Measurements from ENCODE around the gene LIPA. TPM values are rescaled to one million over a fixed set of nuclear protein-coding genes. Genes with fewer than 3 reads are reported as not detected.
"Not testable (repeated sequence)": the region's sequence is repeated elsewhere in the genome, so short reads cannot be mapped to it uniquely, and the experiment has no call there.

Gene LIPA
- total RNA-seq, 2 experiments from 2014 or later, result 17.5 to 18.3 TPM

GRCh38 chr10:89216056-89216455 lies 35.5 kb downstream of the LIPA start:
- POLR2A ChIA-PET, result no interaction called here
- CTCF ChIA-PET, result interaction anchor here (0.7 to 1.8 kb wide), 3 partner anchors 186 to 283 kb away, joined by 3 to 12 read pairs (median 3); no protein-coding TSS in a partner anchor

GRCh38 chr10:89215511-89215910 lies 36.1 kb downstream of the LIPA start:
- CTCF ChIA-PET, result interaction anchor here (0.7 to 1.8 kb wide), 3 partner anchors 186 to 282 kb away, joined by 3 to 12 read pairs (median 3); no protein-coding TSS in a partner anchor
- POLR2A ChIA-PET, result interaction anchor here (0.6 kb wide), 1 partner anchor 242 kb away, joined by 4 read pairs; no protein-coding TSS in a partner anchor

GRCh38 chr10:89214566-89215165 lies 36.9 kb downstream of the LIPA start:
- CTCF ChIA-PET, result interaction anchor here (0.7 to 1.8 kb wide), 6 partner anchors 182 to 282 kb away, joined by 3 to 12 read pairs (median 6); no protein-coding TSS in a partner anchor
- POLR2A ChIA-PET, result interaction anchor here (0.6 kb wide), 1 partner anchor 241 kb away, joined by 4 read pairs; no protein-coding TSS in a partner anchor

GRCh38 chr10:89213191-89213808 lies 38.3 kb downstream of the LIPA start:
- ChIA-PET POLR2A (no interaction called here), CTCF (interaction anchor here (1.2 to 1.6 kb wide), 3 partner anchors 181 to 279 kb away, joined by 5 to 9 read pairs (median 6); no protein-coding TSS in a partner anchor)

- ChIA-PET CTCF (no interaction called here), POLR2A (no interaction called here)
These were observed 40.7 kb downstream of the LIPA start for GRCh38 chr10:89210794-89211425.

- ChIA-PET CTCF (interaction anchor here (1.4 kb wide), 1 partner anchor 180 kb away, joined by 9 read pairs; no protein-coding TSS in a partner anchor), POLR2A (no interaction called here)
These were observed 41.9 kb downstream of the LIPA start for GRCh38 chr10:89209718-89210117.

- CTCF ChIA-PET, result interaction anchor here (0.6 to 2.7 kb wide), 5 partner anchors 10 to 301 kb away, joined by 3 to 21 read pairs (median 4); no protein-coding TSS in a partner anchor
- POLR2A ChIA-PET, result no interaction called here
These were observed 43.6 kb downstream of the LIPA start for GRCh38 chr10:89207801-89208551.

- POLR2A ChIA-PET, result no interaction called here
- CTCF ChIA-PET, result interaction anchor here (0.6 to 2.7 kb wide), 6 partner anchors 11 to 300 kb away, joined by 3 to 21 read pairs (median 6); no protein-coding TSS in a partner anchor
These were observed 44.3 kb downstream of the LIPA start, which contains the start of gene CH25H for GRCh38 chr10:89207181-89207800. Gene CH25H (minus strand): TSS chr10:89207317. CDS start chr10:89207292, 25 bp downstream.

GRCh38 chr10:89206402-89207180 lies 45.0 kb downstream of the LIPA start:
- CTCF ChIA-PET, result interaction anchor here (1.0 to 2.7 kb wide), 4 partner anchors 11 to 300 kb away, joined by 3 to 21 read pairs (median 6); no protein-coding TSS in a partner anchor
- POLR2A ChIA-PET, result no interaction called here

GRCh38 chr10:89204621-89205185 lies 46.9 kb downstream of the LIPA start:
- CTCF ChIA-PET, result interaction anchor here (2.3 kb wide), 1 partner anchor 175 kb away, joined by 6 read pairs; no protein-coding TSS in a partner anchor

GRCh38 chr10:89203237-89203636 lies 48.3 kb downstream of the LIPA start:
- ChIA-PET CTCF (interaction anchor here (2.3 kb wide), 1 partner anchor 174 kb away, joined by 6 read pairs; no protein-coding TSS in a partner anchor), POLR2A (no interaction called here)

More at GRCh38 chr10:89204621-89205185, 46.9 kb downstream of the LIPA start:
- POLR2A ChIA-PET, result no interaction called here

- ChIA-PET CTCF (interaction anchor here (0.8 kb wide), 1 partner anchor 307 kb away, joined by 3 read pairs; no protein-coding TSS in a partner anchor), POLR2A (no interaction called here)
These were observed 49.5 kb downstream of the LIPA start for GRCh38 chr10:89202033-89202425.

- ChIA-PET CTCF (interaction anchor here (0.8 kb wide), 1 partner anchor 306 kb away, joined by 3 read pairs; no protein-coding TSS in a partner anchor), POLR2A (no interaction called here)
These were observed 50.1 kb downstream of the LIPA start for GRCh38 chr10:89201345-89202032.

- POLR2A ChIA-PET, result no interaction called here
- CTCF ChIA-PET, result no interaction called here
These were observed 54.1 kb downstream of the LIPA start for GRCh38 chr10:89197473-89197872.

GRCh38 chr10:89191301-89191700 lies 60.3 kb downstream of the LIPA start:
- CTCF ChIA-PET, result not testable (repeated sequence)

GRCh38 chr10:89189211-89189734 lies 62.3 kb downstream of the LIPA start:
- ChIA-PET CTCF (no interaction called here), POLR2A (no interaction called here)

More at GRCh38 chr10:89191301-89191700, 60.3 kb downstream of the LIPA start:
- POLR2A ChIA-PET, result not testable (repeated sequence)

GRCh38 chr10:89185658-89186057 lies 65.9 kb downstream of the LIPA start:
- ChIA-PET CTCF (no interaction called here), POLR2A (no interaction called here)
